Activated CD8-positive, alpha-beta T cell treated with anti-CD3 and anti-CD28 coated beads for 36 hours (primary cell): Measurements from ENCODE around the gene CA14. TPM values are rescaled to one million over a fixed set of nuclear protein-coding genes. Genes with fewer than 3 reads are reported as not detected.

ENCODE experiments used
- ATAC-seq: fragments of 200-7000 bp; cut with Tn5 transposase; one replicate; pipeline ENCODE4 v1.10.0; 2021; ENCODE audit warnings: mild to moderate bottlenecking, moderate library complexity
- CTCF ChIA-PET: fragments of 350-600 bp; sonication (Branson Sonifier 250); formaldehyde crosslinking; loops from one replicate; lab custom pipeline; 2021; ENCODE audit warnings: antibody characterized with exemption; lab: Charles Lee
- POLR2A ChIA-PET: fragments of 350-600 bp; sonication (Branson Sonifier 250); formaldehyde crosslinking; loops from one replicate; lab custom pipeline; 2021; ENCODE audit warnings: antibody characterized with exemption; lab: Charles Lee
- DNase-seq: peaks from one replicate; pipeline ENCODE4 v3.0.0-alpha.2; 2020
- H3K27ac Mint-ChIP-seq: one replicate; pipeline ENCODE4 v1.8.0; 2021; ENCODE audit warnings: mild to moderate bottlenecking, mixed read lengths
- H3K27me3 Mint-ChIP-seq: one replicate; pipeline ENCODE4 v1.8.0; 2021; ENCODE audit warnings: mixed read lengths
- H3K36me3 Mint-ChIP-seq: one replicate; pipeline ENCODE4 v1.8.0; 2021; ENCODE audit warnings: low read depth, mixed read lengths
- H3K4me1 Mint-ChIP-seq: one replicate; pipeline ENCODE4 v1.8.0; 2021; ENCODE audit warnings: low read depth, mixed read lengths
- H3K4me3 Mint-ChIP-seq: one replicate; pipeline ENCODE4 v1.8.0; 2021; ENCODE audit warnings: mild to moderate bottlenecking, moderate library complexity, mixed read lengths
- H3K9me3 Mint-ChIP-seq: one replicate; pipeline ENCODE4 v1.8.0; 2021; ENCODE audit warnings: mixed read lengths
- CTCF ChIP-seq: fragments of 200-600 bp; IDR thresholded peaks from one replicate; pipeline ENCODE4 v1.8.0; 2022; ENCODE audit warnings: antibody characterized with exemption, mild to moderate bottlenecking
- intact Hi-C: fragments of 100-400 bp; cut with micrococcal nuclease; formaldehyde crosslinking; loops from one replicate; pipeline ENCODE4 v1.10.0; 2022
- total RNA-seq, 2 experiments: library from RNA; stranded (reverse); gene quantifications; one replicate each; pipeline ENCODE4 v1.2.3, GENCODE V29; 2021

Gene CA14
- total RNA-seq, 2 experiments from 2014 or later = not detected

GRCh38 chr1:150288822-150289221, 31.2 kb downstream of the CA14 start:
- ATAC-seq (no peak), DNase-seq (no peak)
- ChIA-PET POLR2A (interaction anchor here (0.6 kb wide), 1 partner anchor 15 kb away, joined by 4 read pairs; no protein-coding TSS in a partner anchor), CTCF (interaction anchor here (1.3 kb wide), 1 partner anchor 9 kb away, joined by 3 read pairs; no protein-coding TSS in a partner anchor)
- intact Hi-C loops = no loop called here
- peaks cover 4% of the 10 kb centered on the region for H3K4me1 Mint-ChIP-seq
- H3K27ac Mint-ChIP-seq = no peak overlapping the region
- H3K4me3 Mint-ChIP-seq = no peak overlapping the region
- no peaks in the 10 kb centered on the region for H3K36me3 Mint-ChIP-seq
- no peak for TF ChIP-seq CTCF
- no peaks in the 10 kb centered on the region for H3K27me3 Mint-ChIP-seq
- H3K9me3 Mint-ChIP-seq = no peaks in the 10 kb centered on the region

GRCh38 chr1:150293433-150294253, 36.1 kb downstream of the CA14 start, which contains the start of gene MRPS21:
MRPS21 (plus strand) TSS chr1:150293861; CDS start chr1:150294367, 506 bp downstream.
- ChIA-PET POLR2A (no interaction called here), CTCF (no interaction called here)
- Mint-ChIP-seq H3K4me1 (peaks cover 33% of the 10 kb centered on the region), H3K36me3 (peaks cover 33% of the 10 kb centered on the region), H3K27me3 (no peaks in the 10 kb centered on the region), H3K9me3 (no peaks in the 10 kb centered on the region), H3K4me3 (peak within 1 kb of the TSS; percentile 95), H3K27ac (peak within 1 kb of the TSS; percentile 99)
- TF ChIP-seq CTCF = no peak
- DNase-seq (peak; percentile 94), ATAC-seq (peak; percentile 99)
- intact Hi-C loops = no loop called here

GRCh38 chr1:150295476-150295875, 37.9 kb downstream of the CA14 start:
- DNase-seq = no peak
- intact Hi-C loops = no loop called here
- H3K4me3 Mint-ChIP-seq = peak overlapping the region; percentile 33
- TF ChIP-seq CTCF = no peak
- H3K4me1 Mint-ChIP-seq = peaks cover 36% of the 10 kb centered on the region
- no peaks in the 10 kb centered on the region for H3K9me3 Mint-ChIP-seq
- no peaks in the 10 kb centered on the region for H3K27me3 Mint-ChIP-seq
- peaks cover 41% of the 10 kb centered on the region for H3K36me3 Mint-ChIP-seq
- POLR2A ChIA-PET = interaction anchor here (1.3 to 1.4 kb wide), 2 partner anchors 43 to 409 kb away, joined by 3 to 4 read pairs; a partner anchor contains a TSS
- CTCF ChIA-PET = interaction anchor here (3.1 kb wide), 1 partner anchor 39 kb away, joined by 15 read pairs; no protein-coding TSS in a partner anchor
- peak overlapping the region; percentile 3 for H3K27ac Mint-ChIP-seq
- ATAC-seq = no peak

- intact Hi-C loops = no loop called here
- H3K4me1 Mint-ChIP-seq = peaks cover 30% of the 10 kb centered on the region
- no peak for ATAC-seq
- DNase-seq = no peak
- H3K36me3 Mint-ChIP-seq = peaks cover 53% of the 10 kb centered on the region
- no peak overlapping the region for H3K27ac Mint-ChIP-seq
- H3K9me3 Mint-ChIP-seq = no peaks in the 10 kb centered on the region
- ChIA-PET POLR2A (interaction anchor here (1.0 kb wide), 1 partner anchor 22 kb away, joined by 3 read pairs; the partner anchor contains the start of gene PRPF3), CTCF (interaction anchor here (1.3 kb wide), 1 partner anchor 44 kb away, joined by 5 read pairs; no protein-coding TSS in a partner anchor)
- TF ChIP-seq CTCF = no peak
- no peak overlapping the region for H3K4me3 Mint-ChIP-seq
- H3K27me3 Mint-ChIP-seq = no peaks in the 10 kb centered on the region
Observed at GRCh38 chr1:150299716-150300115, 42.1 kb downstream of the CA14 start.
